Measurements from ENCODE around the gene PDZRN3.

DNA sequence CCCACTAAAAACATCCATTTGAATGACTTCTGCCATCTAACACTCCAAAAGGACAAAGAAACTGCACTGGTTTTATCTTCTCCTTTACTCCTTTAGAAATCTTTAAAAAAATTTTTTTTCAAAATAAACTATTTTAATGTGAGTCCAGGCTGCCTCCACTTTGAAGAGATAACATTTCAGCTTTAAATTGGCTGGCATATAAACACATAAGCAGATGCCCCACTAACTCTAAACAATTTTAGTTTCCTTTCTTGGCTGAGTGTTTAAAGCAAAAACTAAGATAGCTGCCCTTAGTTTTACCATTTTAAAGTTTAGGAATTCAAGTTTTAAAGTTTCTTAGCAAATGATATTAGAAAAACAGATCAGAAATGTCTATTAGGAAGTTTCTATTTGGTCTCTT, 39.9 kb downstream of the PDZRN3 start:
- TF ChIP-seq CTCF (conservative IDR thresholded peaks at IDR 0.05), result no peak
- TF ChIP-seq EZH2 (IDR thresholded peaks at IDR 0.05; ENCODE audit: low read depth), result no peak

Data from PC-9 (cell line).